Measurements from ENCODE around the gene FAM76B. TPM values are rescaled to one million over a fixed set of nuclear protein-coding genes. Genes with fewer than 3 reads are reported as not detected.

FAM76B gene
- total RNA-seq, 1 donor from 2014 or later, result 54.6 TPM

DNA sequence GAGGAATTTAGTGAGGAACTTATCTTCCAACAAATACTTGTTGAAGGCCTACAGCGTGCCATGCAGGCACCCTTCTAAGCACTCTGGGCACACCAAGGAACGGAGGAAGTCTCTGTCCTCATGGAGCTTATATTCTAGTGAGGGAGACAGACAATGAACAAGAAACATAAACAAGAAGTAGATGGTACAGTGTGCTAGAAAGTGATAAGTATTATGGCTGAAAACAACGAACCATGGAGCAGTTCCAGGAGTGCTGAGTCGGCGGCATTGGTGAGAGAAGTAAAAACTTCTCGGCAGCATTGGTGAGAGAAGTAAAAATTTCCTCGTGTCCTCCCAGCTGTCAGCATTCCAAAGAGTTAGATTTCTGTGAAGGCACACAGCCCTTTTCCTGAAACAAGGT, 53.2 kb downstream of the FAM76B start:
- no peak for FAIRE-seq
- DNase-seq (ENCODE audit: low spot score in 2 of 2), result no peak

DNA sequence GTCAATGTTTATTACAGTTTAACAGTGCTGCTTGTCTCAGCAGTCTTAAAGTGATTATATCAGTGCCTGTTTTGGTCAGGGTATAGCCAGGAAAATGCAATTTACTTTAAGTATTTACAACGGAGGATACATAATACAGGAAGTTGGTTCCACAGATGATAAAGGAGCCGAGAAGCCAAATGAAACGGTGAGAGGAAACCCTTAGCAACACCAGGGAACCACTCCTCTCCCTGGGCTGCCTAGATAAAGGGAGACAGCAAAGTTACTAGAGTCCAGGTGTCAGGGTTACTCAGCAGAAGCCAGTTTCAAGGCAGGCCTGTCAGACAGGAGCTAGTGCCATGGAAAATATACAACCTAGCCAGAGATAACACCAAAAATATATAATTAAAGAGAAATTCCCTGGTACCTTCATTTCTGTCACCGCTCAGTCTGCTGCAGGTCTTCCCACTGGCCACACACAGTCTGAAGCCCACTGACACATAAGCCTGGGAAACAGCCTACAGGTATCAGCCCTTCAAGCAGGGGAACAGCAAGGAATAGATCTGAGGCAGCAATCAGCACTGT, 55.5 kb downstream of the FAM76B start:
- DNase-seq (ENCODE audit: low spot score in 2 of 2) (no peak), FAIRE-seq (no peak)

DNA sequence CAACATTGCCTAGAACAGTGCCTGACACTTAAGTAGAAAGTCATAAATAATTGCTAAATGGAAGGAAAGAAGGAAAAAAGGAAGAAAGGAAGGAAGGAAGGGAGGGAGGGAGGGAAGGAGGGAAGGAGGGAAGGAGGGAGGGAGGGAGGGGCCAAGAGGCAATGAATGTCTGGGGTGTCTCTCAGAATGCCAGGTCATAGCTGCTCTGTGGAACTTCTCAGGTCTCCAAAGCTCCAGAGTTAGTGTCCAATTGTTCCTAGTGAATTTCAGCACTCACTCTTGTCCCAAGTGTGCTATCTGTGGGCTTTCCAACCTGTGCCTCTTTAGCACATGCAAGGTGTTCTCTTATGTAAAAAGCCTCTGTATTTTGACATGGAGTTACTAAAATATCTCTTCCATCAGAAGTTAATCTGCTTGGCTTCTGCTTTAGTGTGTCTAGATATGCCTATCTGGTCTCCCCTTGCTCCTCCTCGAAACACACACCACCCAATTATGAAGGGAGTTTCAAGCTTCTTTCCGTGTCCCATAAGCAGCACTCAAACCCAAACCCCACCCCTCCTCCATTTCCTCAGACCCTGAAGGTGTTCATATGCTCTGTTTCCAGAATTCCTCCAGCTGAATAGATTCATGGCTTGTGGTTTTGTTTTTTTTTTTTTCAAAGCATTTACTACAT, 56.5 kb downstream of the FAM76B start:
- no peak for FAIRE-seq
- DNase-seq (ENCODE audit: low spot score in 2 of 2), result no peak

DNA sequence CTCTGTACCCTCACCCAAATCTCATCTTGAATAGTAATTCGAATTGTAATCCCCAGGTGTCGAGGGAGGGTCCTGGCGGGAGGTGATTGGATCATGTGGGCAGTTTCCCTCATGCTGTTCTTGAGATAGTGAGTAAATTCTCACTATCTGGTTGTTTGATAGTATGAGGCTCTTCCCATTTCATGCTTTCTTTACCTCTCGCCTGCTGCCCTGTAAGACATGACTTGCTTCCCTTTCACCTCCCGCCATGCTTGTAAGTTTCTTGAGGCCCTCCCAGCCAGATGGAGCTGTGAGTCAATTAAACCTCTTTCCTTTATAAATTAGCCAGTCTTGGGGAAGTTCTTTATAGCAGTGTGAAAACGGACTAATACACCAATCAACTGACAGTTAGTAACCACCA, 60.1 kb downstream of the FAM76B start:
- DNase-seq (ENCODE audit: low spot score in 2 of 2) (no peak), FAIRE-seq (no peak)

DNA sequence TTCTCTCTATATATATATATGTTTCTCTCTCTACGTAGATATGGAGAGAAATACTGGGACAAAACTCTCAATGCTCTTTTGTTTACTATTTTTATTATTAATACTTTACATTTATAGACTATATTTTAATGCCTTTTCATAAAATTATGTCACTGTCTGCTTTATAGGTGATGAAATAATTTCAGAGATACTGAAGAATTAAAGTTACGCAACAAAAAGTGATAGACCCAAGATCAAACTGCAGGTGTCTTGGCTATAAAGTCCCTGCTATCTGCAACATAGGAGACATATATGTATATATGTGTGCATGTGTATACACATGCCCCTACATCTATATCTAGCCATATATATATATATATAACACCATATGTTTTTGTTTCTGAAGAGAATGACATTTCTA, 60.8 kb downstream of the FAM76B start:
- DNase-seq (ENCODE audit: low spot score in 2 of 2) (no peak), FAIRE-seq (no peak)

DNA sequence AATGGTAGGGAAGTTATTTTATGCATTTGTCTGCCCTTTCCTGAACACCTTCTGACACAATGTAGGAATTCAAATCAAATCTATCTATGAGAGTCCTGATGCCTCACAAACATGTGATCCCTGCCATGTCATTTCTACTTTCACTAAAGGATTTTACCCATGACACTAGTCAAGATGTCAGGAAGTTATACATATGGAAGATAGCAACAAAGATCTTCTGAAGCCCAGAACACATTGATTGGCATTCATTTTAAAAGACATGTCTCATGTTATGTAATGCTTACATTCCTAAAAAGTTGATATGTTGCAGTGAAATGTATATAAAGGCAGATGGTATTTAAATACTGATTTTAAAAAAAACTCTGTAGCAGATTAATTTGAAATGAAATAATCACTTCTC, 61.5 kb downstream of the FAM76B start:
- DNase-seq (ENCODE audit: low spot score in 2 of 2) (no peak), FAIRE-seq (no peak)

DNA sequence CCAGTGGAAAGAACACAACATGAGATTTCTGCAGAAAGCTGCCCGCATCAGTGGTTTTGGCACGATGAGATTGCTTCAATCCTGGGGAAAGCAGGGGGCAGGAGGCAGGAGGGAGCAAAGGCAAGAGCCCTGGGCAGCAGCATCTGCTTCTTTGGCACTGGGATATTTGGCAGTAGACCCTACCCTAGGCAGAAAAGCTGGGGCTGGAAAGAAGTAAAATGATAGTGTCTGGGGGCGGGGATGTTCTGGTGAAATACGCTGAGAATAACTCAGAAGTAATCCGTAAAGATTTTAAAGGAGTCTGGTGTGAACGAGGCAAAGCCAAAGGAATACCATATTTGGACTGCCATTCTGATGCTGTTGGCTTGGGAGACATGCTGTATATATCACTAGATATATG, 62.0 kb downstream of the FAM76B start:
- FAIRE-seq (no peak), DNase-seq (ENCODE audit: low spot score in 2 of 2) (no peak)

DNA sequence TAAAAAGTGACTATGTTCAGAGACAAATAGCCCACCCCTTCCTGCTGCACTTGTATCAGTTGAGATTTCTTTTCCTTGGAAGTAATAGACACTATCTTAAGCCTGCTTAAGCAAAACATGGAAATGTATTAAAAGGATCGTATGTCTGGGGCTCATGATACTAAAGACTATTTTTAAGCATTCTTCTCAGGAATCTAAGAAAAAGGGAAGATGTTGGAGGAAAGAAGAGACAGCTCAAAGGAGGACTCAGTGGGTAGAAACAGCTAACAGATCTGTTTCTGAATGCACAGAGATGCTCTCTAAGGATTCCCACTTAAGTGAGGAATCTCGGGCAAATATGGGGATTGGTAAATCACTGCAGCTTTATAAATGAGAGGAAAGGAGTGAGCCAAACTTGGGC, 62.5 kb downstream of the FAM76B start:
- no peak for FAIRE-seq
- no peak for DNase-seq (ENCODE audit: low spot score in 2 of 2)

DNA sequence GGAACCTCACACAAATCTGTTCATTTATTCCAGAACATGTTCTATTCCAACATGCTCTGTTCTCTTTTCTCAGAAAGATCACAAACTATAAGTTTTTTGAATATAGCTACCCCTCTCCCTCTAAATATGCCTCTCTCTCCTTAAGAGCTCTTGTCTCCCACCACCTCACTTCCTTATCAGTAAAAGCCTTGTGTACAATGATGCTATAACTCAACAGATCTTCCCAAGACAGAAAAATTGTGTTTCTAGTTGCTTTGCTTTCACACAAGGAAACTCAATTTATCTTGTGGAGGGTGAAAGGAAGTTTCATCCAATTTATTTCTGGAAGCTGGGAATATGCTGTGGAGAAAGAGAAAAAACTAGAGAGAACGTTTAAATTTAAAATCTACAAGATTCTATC, 64.4 kb downstream of the FAM76B start:
- DNase-seq (ENCODE audit: low spot score in 2 of 2) (no peak), FAIRE-seq (no peak)

DNA sequence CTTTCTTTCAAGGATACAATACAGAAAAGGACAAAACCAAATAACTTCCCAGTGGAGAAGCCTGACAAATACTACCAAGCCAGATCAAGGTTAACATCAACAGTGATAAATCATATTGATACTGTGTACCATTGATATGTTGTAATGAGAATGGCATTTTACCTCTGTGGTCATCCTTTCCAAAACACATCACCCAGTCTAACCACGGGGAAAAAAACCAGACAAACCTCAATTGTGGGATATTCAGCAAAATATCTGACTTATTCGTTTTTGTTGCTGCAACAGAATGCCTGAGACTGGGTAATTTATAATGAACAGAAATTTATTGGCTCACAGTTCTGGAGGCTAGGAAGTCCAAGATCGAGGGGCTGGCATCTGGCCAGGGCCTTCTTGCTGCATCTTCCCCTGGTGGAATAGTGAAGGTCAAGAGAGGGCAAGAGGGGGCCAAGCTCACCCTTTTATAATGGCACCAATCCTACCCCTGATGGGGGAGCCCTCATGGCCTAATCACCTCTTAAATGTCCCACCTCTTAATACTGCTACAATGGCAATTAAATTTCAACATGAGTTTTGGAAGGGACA, 66.1 kb downstream of the FAM76B start:
- no peak for DNase-seq (ENCODE audit: low spot score in 2 of 2)

DNA sequence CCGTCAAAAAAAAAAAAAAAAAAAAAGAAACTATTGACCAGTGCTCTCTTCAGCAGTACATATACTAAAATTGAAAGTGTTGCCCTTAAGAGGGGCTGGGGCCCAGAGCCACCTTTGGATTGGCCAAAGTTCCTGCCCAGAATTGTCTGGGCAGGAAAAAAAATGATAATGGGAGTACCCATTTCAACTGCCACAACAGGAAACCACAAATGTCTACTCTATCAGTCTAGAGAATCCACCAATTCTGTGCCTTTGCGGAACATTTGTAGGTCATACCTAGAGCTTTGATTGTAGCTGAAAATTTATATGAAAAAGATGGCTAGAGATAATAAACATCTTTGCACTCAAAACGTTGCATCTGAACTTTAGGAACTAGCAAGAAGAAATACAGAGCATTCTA, 69.4 kb downstream of the FAM76B start:
- no peak for DNase-seq (ENCODE audit: low spot score in 2 of 2)

More for the DNA sequence above, 66.1 kb downstream of the FAM76B start:
- FAIRE-seq, result no peak

More for the DNA sequence above, 69.4 kb downstream of the FAM76B start:
- no peak for FAIRE-seq

Other genes starting within 250 kb of the FAM76B start
- 101 TPM for gene CEP57, start 716 bp upstream of the FAM76B start, total RNA-seq
- 27.7 TPM for gene MTMR2, start 134.3 kb upstream of the FAM76B start, total RNA-seq

All from frontal cortex (tissue), 4 donors.